ENCODE data around the gene PXDN.

PXDN gene

DNA sequence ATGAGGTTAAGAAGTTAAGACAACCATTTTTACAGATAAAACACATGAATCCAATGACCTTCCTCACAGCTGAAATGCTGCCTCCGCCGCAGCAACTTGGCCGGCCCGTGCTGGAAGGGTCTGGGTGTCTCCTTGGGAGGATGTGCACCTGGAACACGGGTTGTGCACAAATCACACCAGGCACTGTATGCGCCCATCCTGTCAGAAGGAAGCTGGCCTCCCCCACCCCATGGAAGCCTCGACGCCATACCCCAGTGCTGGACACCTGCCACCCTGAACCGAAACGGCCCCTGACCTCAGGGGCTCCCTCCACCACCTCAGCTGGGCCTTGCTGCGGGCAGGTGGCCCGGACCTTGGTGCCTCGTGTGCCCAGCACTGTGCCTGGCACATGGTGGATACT is 111.8 kb downstream of the PXDN start:
- Histone ChIP-seq H3K4me3 (ENCODE audit: low read depth in 1 of 2, low read length in 1 of 2) (no peak overlapping the region), H3K27me3 (no peaks in the 10 kb centered on the region), H3K9me3 (no peaks in the 10 kb centered on the region), H3K36me3 (no peaks in the 10 kb centered on the region), H3K27ac (no peak overlapping the region), H3K4me1 (ENCODE audit: control insufficient read depth in 1 of 2, insufficient read depth in 1 of 2, low read depth in 1 of 2, low read length in 1 of 2) (no peaks in the 10 kb centered on the region)
- TF ChIP-seq, protein P1, sequence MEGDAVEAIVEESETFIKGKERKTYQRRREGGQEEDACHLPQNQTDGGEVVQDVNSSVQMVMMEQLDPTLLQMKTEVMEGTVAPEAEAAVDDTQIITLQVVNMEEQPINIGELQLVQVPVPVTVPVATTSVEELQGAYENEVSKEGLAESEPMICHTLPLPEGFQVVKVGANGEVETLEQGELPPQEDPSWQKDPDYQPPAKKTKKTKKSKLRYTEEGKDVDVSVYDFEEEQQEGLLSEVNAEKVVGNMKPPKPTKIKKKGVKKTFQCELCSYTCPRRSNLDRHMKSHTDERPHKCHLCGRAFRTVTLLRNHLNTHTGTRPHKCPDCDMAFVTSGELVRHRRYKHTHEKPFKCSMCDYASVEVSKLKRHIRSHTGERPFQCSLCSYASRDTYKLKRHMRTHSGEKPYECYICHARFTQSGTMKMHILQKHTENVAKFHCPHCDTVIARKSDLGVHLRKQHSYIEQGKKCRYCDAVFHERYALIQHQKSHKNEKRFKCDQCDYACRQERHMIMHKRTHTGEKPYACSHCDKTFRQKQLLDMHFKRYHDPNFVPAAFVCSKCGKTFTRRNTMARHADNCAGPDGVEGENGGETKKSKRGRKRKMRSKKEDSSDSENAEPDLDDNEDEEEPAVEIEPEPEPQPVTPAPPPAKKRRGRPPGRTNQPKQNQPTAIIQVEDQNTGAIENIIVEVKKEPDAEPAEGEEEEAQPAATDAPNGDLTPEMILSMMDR (IDR thresholded peaks at IDR 0.05) = no peak

DNA sequence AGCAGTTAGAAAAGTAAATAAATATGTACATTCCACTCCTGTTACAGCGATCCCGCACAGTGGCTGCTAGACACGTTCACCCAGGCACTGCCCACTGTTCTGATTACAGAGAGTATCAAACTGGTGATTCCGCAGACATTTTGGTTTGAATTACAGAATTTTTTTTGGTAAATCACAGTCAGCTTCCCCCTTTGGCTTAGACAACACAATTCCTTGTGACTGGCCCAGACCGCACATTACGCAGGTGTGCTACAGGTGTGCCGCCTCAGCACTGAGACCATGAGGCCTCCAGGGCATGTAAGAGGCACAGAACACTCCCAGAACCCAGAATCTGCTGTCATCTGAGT is 112.3 kb downstream of the PXDN start:
- no peaks in the 10 kb centered on the region for H3K9me3 ChIP-seq
- H3K27ac ChIP-seq = no peak overlapping the region
- TF ChIP-seq, protein P1 (IDR thresholded peaks at IDR 0.05) = no peak
- no peaks in the 10 kb centered on the region for H3K36me3 ChIP-seq
- H3K4me3 ChIP-seq (ENCODE audit: low read depth in 1 of 2, low read length in 1 of 2) = no peak overlapping the region
- H3K4me1 ChIP-seq (ENCODE audit: control insufficient read depth in 1 of 2, insufficient read depth in 1 of 2, low read depth in 1 of 2, low read length in 1 of 2) = no peaks in the 10 kb centered on the region
- no peaks in the 10 kb centered on the region for H3K27me3 ChIP-seq

DNA sequence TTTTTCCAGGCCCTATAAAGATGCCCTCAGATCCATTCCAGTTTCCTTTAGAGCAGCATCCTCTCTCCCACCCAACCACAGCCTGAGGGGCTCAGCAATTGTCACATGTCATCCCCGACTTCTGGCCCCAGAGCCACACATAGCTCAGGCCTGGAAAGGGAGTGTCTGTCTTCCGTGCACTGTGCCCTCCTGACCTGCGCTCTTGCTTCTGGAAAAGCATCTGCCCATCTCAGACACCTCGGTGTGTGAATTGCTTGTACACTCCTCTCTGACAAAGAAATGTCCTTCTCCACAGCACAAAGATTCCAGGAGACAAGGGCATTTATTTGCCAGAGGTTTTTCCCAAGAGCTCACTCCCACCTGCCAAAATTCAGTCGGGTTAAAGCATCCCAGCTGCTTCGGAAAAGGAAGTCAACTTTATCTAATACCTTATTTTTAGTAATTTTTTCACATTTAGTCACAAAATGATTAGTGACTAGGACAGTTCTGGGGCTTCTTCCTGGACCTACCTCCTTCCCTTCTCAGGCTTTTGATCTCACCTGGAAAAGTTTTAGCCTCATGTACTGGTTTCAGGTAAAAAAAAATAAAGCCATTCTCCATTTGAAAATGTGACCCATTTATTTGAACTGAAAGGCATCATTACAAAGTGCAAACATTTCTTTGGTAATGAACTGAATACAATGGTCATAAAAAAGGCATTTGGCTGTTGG is 112.9 kb downstream of the PXDN start:
- no peaks in the 10 kb centered on the region for H3K4me1 ChIP-seq (ENCODE audit: control insufficient read depth in 1 of 2, insufficient read depth in 1 of 2, low read depth in 1 of 2, low read length in 1 of 2)
- no peaks in the 10 kb centered on the region for H3K36me3 ChIP-seq
- H3K27me3 ChIP-seq = no peaks in the 10 kb centered on the region
- TF ChIP-seq, protein P1 (IDR thresholded peaks at IDR 0.05) = no peak
- H3K9me3 ChIP-seq = no peaks in the 10 kb centered on the region
- no peak overlapping the region for H3K4me3 ChIP-seq (ENCODE audit: low read depth in 1 of 2, low read length in 1 of 2)
- no peak overlapping the region for H3K27ac ChIP-seq

DNA sequence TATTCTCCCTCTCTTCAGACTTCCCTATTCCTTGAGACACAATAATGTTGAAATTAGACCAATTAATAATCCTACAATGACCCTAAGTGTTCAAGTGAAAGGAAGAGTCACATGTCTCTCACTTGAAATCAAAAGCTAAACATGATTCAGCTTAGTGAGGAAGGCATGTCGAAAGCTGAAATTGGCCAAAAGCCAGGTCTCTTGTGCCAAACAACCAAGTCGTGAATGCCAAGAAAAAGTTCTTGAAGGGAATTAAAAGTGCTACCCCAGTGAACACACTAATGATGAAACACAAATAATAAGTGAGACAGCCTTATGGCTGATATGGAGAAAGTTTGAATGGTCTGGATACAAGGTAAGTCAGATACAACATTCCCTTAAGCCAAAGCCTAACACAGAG is 115.4 kb downstream of the PXDN start:
- TF ChIP-seq, protein P1 (IDR thresholded peaks at IDR 0.05) = no peak
- no peak overlapping the region for H3K27ac ChIP-seq
- no peaks in the 10 kb centered on the region for H3K27me3 ChIP-seq
- H3K36me3 ChIP-seq = no peaks in the 10 kb centered on the region
- no peaks in the 10 kb centered on the region for H3K9me3 ChIP-seq
- no peaks in the 10 kb centered on the region for H3K4me1 ChIP-seq (ENCODE audit: control insufficient read depth in 1 of 2, insufficient read depth in 1 of 2, low read depth in 1 of 2, low read length in 1 of 2)
- H3K4me3 ChIP-seq (ENCODE audit: low read depth in 1 of 2, low read length in 1 of 2) = no peak overlapping the region

DNA sequence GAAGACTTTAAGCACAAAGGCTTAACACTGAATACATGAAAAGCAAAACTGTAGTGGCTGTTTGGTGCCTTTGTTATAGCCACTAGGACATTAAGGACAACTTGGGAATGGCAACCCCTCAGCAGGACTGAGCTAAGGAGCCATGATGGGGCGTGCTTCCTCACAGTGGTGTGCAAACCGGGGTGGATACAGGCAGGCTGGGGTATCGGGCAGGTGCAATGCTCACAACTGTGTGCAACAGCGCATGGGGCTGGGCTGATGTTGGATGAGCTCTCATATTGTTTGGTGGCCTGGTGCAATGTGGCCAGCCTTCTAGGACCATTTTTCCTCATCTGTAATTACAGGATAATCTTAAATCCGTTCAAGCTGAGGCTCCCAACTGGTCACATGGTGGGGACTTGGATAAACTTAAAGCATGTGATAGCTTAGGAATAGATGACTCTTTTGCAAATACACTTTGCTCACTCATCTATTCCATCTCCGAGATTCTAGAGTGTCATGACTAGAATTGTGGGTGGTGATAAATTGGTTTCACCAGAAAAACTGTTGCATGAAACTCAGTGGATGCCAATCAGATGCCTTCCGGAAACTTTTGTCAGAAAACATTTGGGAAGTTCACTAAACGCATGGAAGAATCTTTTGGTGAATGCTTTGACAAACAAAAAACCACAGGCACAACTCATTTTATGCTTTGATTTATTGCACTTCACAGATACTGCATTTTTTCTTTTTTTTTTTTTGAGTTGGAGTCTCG is 116.5 kb downstream of the PXDN start:
- Histone ChIP-seq H3K9me3 (no peaks in the 10 kb centered on the region), H3K27ac (no peak overlapping the region), H3K36me3 (no peaks in the 10 kb centered on the region), H3K4me1 (ENCODE audit: control insufficient read depth in 1 of 2, insufficient read depth in 1 of 2, low read depth in 1 of 2, low read length in 1 of 2) (no peaks in the 10 kb centered on the region), H3K4me3 (ENCODE audit: low read depth in 1 of 2, low read length in 1 of 2) (no peak overlapping the region), H3K27me3 (no peaks in the 10 kb centered on the region)
- TF ChIP-seq, protein P1 (IDR thresholded peaks at IDR 0.05) = no peak

Data from neutrophil (primary cell).